Activated CD4-positive, alpha-beta T cell treated with anti-CD3 and anti-CD28 coated beads, Interleukin-2, amount 10 ng/mL, durations not matched to agents 24 days and 14 days (primary cell): Measurements from ENCODE around the gene PRR36. TPM values are rescaled to one million over a fixed set of nuclear protein-coding genes. Genes with fewer than 3 reads are reported as not detected.
A peak's percentile ranks its signal among the peaks of the same experiment; 100 is the strongest.

Experiments used
- DNase-seq: peaks from one replicate; pipeline ENCODE4 v3.0.0; 2022
- H3K27ac Mint-ChIP-seq: one replicate; pipeline ENCODE4 v1.8.0; 2022; ENCODE audit warnings: mild to moderate bottlenecking, mixed read lengths
- H3K27me3 Mint-ChIP-seq: one replicate; pipeline ENCODE4 v1.8.0; 2022; ENCODE audit warnings: mixed read lengths
- H3K36me3 Mint-ChIP-seq: one replicate; pipeline ENCODE4 v1.8.0; 2022; ENCODE audit warnings: low read depth, mild to moderate bottlenecking, mixed read lengths
- H3K4me1 Mint-ChIP-seq: one replicate; pipeline ENCODE4 v1.8.0; 2021; ENCODE audit warnings: mixed read lengths
- H3K4me3 Mint-ChIP-seq: one replicate; pipeline ENCODE4 v1.8.0; 2022; ENCODE audit warnings: mild to moderate bottlenecking, moderate library complexity, mixed read lengths
- H3K9me3 Mint-ChIP-seq: one replicate; pipeline ENCODE4 v1.8.0; 2021; ENCODE audit warnings: mixed read lengths
- intact Hi-C: fragments of 100-400 bp; cut with micrococcal nuclease; formaldehyde crosslinking; loops from one replicate; pipeline ENCODE4 v1.15.1; 2023
- total RNA-seq: library from RNA; stranded (reverse); gene quantifications from 2 replicates; pipeline ENCODE4 v1.2.3, GENCODE V29; 2022

Gene PRR36
- total RNA-seq, 1 donor from 2014 or later: 0.21 TPM

GRCh38 chr19:7879836-7880235, 5.6 kb upstream of the PRR36 start:
- no peaks in the 10 kb centered on the region for H3K9me3 Mint-ChIP-seq
- intact Hi-C loops: no loop called here
- peaks cover 16% of the 10 kb centered on the region for H3K27me3 Mint-ChIP-seq
- H3K4me1 Mint-ChIP-seq: peaks cover 3% of the 10 kb centered on the region
- H3K4me3 Mint-ChIP-seq: no peak overlapping the region
- H3K36me3 Mint-ChIP-seq: no peaks in the 10 kb centered on the region
- no peak overlapping the region for H3K27ac Mint-ChIP-seq
- peak; percentile 61 for DNase-seq

DNA sequence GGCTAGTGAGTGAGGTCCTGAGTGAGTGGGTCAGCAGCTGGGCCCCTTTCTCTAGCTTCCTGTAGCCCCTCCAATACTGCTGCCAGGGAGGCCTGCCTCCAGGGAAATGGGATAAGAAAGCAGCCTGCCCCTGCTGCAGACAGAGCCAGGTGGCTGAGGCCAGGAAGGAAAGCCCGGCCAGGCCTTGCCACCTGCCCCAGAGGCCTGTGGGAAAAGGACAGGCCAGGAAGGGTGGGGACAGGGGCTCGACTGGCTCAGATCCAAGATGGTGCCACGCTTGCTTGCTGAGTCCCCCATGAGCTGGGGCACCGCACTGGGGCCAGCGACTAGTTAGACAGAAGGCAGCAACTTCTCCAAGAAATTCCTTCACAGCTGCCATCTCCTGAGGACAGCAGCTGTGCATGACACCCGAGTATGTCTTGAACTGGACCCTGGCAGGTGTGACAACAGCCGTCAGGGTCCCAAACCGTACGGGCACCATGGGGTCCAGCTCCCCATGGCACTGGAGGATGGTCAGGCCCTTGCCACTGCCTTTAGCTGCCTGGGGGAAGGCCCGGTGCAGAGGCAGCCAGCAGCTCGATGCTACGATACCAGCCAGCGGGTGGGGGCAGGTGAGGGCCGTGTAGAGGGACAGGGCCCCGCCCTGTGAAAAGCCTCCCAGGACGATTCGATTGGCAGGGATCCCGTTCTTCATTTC, 5.1 kb upstream of the PRR36 start:
- Mint-ChIP-seq H3K36me3 (no peaks in the 10 kb centered on the region), H3K27me3 (peaks cover 20% of the 10 kb centered on the region)
- intact Hi-C loops: no loop called here

GRCh38 chr19:7877249-7877836, 3.2 kb upstream of the PRR36 start:
- H3K27ac Mint-ChIP-seq: no peak overlapping the region

More for the DNA sequence above, 5.1 kb upstream of the PRR36 start:
- Mint-ChIP-seq H3K9me3 (no peaks in the 10 kb centered on the region), H3K27ac (no peak overlapping the region), H3K4me1 (peaks cover 6% of the 10 kb centered on the region), H3K4me3 (no peak overlapping the region)
- peak; percentile 61 for DNase-seq

GRCh38 chr19:7874897-7875273, 695 bp upstream of the PRR36 start:
- no peak overlapping the region for H3K27ac Mint-ChIP-seq
- no peak for DNase-seq
- H3K36me3 Mint-ChIP-seq: no peaks in the 10 kb centered on the region
- intact Hi-C loops: no loop called here
- H3K4me3 Mint-ChIP-seq: no peak overlapping the region
- H3K27me3 Mint-ChIP-seq: peaks cover 40% of the 10 kb centered on the region
- H3K4me1 Mint-ChIP-seq: peaks cover 19% of the 10 kb centered on the region
- peaks cover 9% of the 10 kb centered on the region for H3K9me3 Mint-ChIP-seq

More at GRCh38 chr19:7877249-7877836, 3.2 kb upstream of the PRR36 start:
- Mint-ChIP-seq H3K9me3 (no peaks in the 10 kb centered on the region), H3K27me3 (peaks cover 27% of the 10 kb centered on the region), H3K4me1 (peaks cover 7% of the 10 kb centered on the region), H3K36me3 (no peaks in the 10 kb centered on the region), H3K4me3 (no peak overlapping the region)
- DNase-seq: no peak
- intact Hi-C loops: no loop called here

- Mint-ChIP-seq H3K4me3 (peak overlapping the region; percentile 66), H3K27me3 (peaks cover 40% of the 10 kb centered on the region), H3K36me3 (no peaks in the 10 kb centered on the region), H3K27ac (no peak overlapping the region), H3K9me3 (peaks cover 9% of the 10 kb centered on the region), H3K4me1 (peaks cover 23% of the 10 kb centered on the region)
- intact Hi-C loops: no loop called here
- DNase-seq: no peak
Measured at GRCh38 chr19:7873304-7874075, 700 bp downstream of the PRR36 start.

DNA sequence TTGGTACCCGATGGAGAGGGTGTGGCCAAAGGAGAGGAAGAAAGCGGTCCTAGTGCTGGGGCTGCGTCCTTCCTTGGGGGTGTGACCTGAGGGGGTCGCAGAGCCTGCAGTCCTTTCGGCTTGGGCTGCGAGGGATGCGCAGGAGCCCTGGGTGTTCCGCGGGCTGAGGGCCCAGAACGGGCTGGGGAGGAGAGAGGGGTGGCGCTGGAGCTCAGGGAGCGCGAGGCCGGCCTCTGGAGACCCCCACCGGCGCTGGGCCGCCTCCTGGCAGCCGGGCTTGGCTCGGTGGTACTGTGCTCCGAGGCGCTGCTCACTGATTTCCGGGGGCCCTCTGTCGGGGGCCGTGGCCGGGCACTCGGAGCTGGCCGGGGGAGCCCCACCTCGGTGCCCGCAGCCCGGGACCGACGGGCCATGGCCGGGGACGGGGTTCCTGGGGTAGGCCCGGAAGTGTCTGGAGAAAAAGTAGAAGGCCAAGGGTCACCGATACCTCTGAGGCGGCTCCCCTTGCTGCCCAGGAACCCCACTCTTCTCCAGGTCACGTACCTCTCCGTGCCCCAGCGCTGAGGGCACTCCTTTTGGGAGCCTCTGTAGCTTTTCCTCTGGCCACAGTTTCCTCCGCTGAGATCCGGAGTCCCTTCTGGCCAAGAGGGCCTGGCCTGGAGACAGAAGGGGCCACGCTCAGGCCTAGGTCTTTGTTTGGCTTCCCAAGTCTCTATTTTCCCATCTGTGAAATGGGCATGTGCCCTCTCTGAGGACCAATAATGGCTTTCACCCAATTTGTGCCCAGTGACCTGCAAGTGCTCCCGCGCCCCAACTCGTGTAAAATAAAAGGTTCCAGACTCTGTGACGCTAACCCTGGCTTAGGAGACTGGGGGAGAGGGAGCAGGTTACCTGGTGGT, 1.6 kb downstream of the PRR36 start:
- H3K27me3 Mint-ChIP-seq: peaks cover 41% of the 10 kb centered on the region
- H3K4me3 Mint-ChIP-seq: peak overlapping the region; percentile 53
- H3K9me3 Mint-ChIP-seq: peaks cover 9% of the 10 kb centered on the region
- no peak overlapping the region for H3K27ac Mint-ChIP-seq
- intact Hi-C loops: no loop called here
- peaks cover 26% of the 10 kb centered on the region for H3K4me1 Mint-ChIP-seq
- no peak for DNase-seq
- no peaks in the 10 kb centered on the region for H3K36me3 Mint-ChIP-seq

GRCh38 chr19:7871437-7872305, 2.5 kb downstream of the PRR36 start:
- DNase-seq: peak; percentile 93
- Mint-ChIP-seq H3K4me1 (peaks cover 26% of the 10 kb centered on the region), H3K27ac (no peak overlapping the region), H3K27me3 (peaks cover 49% of the 10 kb centered on the region), H3K4me3 (peak overlapping the region; percentile 53), H3K9me3 (peaks cover 9% of the 10 kb centered on the region), H3K36me3 (no peaks in the 10 kb centered on the region)
- intact Hi-C loops: no loop called here

- intact Hi-C loops: no loop called here
- peaks cover 42% of the 10 kb centered on the region for H3K27me3 Mint-ChIP-seq
- peaks cover 9% of the 10 kb centered on the region for H3K9me3 Mint-ChIP-seq
- H3K36me3 Mint-ChIP-seq: no peaks in the 10 kb centered on the region
- H3K4me1 Mint-ChIP-seq: peaks cover 26% of the 10 kb centered on the region
- peak overlapping the region; percentile 58 for H3K4me3 Mint-ChIP-seq
- H3K27ac Mint-ChIP-seq: no peak overlapping the region
- peak; percentile 84 for DNase-seq
Measured at GRCh38 chr19:7870571-7871436, 3.4 kb downstream of the PRR36 start.

DNA sequence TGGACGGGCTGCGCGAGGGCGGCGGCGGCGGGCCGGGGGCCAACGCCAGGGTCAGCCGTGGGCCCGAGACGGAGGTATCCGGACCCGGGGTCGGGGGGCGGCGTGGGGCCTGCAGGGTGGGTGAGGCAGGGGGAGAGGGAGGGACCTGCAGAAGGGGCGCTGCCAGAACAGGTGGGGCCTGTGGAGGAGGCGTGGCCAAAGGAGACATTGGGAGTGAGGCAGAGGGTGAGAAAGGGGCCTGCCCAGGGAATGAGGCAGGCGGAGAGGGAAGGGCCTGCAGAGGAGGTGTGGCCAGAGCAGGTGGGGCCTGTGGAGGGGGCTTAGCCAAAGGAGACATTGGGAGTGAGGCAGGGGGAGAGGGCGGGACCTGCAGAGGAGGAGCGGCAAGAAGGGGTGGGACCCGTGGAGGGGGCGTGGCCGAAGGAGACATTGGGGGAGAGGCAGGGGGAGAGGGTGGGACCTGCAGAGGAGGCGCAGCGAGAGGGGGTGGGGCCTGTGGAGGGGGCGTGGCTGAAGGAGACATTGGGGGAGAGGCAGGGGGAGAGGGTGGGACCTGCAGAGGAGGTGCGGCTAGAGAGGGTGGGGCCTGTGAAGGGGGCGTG, 4.2 kb downstream of the PRR36 start:
- intact Hi-C loops: loop anchor here (1.0 to 2.0 kb wide), 3 partner anchors 33 to 50 kb away; partner anchors contain the start of genes MAP2K7 and SNAPC2
- Mint-ChIP-seq H3K4me3 (peak overlapping the region; percentile 58), H3K27ac (no peak overlapping the region)

GRCh38 chr19:7869453-7869909, 4.7 kb downstream of the PRR36 start:
- Mint-ChIP-seq H3K4me1 (peaks cover 30% of the 10 kb centered on the region), H3K4me3 (peak overlapping the region; percentile 74), H3K27ac (no peak overlapping the region), H3K9me3 (peaks cover 9% of the 10 kb centered on the region), H3K36me3 (no peaks in the 10 kb centered on the region), H3K27me3 (peaks cover 38% of the 10 kb centered on the region)
- intact Hi-C loops: loop anchor here (1.0 to 2.0 kb wide), 3 partner anchors 33 to 51 kb away; partner anchors contain the start of genes MAP2K7 and SNAPC2
- DNase-seq: peak; percentile 93

More for the DNA sequence above, 4.2 kb downstream of the PRR36 start:
- peaks cover 39% of the 10 kb centered on the region for H3K27me3 Mint-ChIP-seq
- DNase-seq: peak; percentile 81
- peaks cover 9% of the 10 kb centered on the region for H3K9me3 Mint-ChIP-seq
- no peaks in the 10 kb centered on the region for H3K36me3 Mint-ChIP-seq
- H3K4me1 Mint-ChIP-seq: peaks cover 30% of the 10 kb centered on the region

DNA sequence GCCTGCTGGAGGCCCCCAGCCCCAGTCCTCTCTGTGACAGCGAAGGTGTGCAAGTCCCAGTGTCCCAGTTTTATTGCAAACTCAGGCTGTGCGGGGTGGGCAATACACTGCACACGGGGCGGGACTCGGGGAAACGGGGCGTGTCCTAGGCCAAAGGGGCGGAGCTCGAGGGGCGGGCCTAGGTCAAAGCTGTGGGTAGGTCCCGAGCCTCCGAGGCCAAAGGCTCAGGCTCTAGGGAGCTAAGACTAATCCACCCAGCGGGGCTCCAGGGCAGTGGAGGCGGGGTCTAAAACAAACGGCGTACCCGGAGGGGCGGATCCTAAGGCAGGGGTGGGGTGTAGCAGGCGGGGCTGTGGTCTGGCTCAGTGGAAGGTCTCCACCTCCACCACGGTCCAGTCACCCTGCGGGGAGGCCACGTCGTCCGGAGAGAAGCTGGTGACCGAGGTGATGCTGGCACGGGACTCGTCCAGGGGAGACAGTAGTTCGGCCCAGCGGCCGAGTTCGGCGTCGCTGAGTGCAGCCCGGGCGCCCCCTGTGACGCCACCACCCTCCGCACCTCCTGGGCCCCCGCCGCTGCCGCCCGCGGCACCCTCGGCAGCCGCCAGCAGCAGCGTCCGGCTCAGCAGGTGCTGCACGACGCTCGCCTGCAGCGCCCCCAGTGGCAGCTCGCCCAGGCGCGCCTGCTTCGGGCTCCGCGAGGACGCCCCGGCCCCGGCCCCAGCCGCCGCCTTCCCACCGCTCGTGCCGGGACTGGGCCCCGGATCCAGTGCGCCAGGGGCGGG, 5.3 kb downstream of the PRR36 start:
- H3K27me3 Mint-ChIP-seq: peaks cover 38% of the 10 kb centered on the region
- H3K27ac Mint-ChIP-seq: peak overlapping the region; percentile 36
- H3K4me3 Mint-ChIP-seq: peak overlapping the region; percentile 80
- peaks cover 30% of the 10 kb centered on the region for H3K4me1 Mint-ChIP-seq
- peaks cover 9% of the 10 kb centered on the region for H3K9me3 Mint-ChIP-seq
- intact Hi-C loops: loop anchor here (1.0 to 2.0 kb wide), 3 partner anchors 34 to 51 kb away; partner anchors contain the start of genes MAP2K7 and SNAPC2
- DNase-seq: peak; percentile 95
- H3K36me3 Mint-ChIP-seq: no peaks in the 10 kb centered on the region
